K562 treated with DMSO at 1 percent for 12 hours (cell line): ENCODE results near the gene AGBL1. TPM values are rescaled to one million over a fixed set of nuclear protein-coding genes. Genes with fewer than 3 reads are reported as not detected.

Source experiments
- total RNA-seq: library from RNA; unstranded; fragments of 300-600 nt; gene quantifications from 2 replicates; pipeline ENCODE4 v1.2.3, GENCODE V29; 2022; ENCODE audit not compliant: insufficient read depth

AGBL1 gene
- total RNA-seq = not detected in 2 replicates

DNA sequence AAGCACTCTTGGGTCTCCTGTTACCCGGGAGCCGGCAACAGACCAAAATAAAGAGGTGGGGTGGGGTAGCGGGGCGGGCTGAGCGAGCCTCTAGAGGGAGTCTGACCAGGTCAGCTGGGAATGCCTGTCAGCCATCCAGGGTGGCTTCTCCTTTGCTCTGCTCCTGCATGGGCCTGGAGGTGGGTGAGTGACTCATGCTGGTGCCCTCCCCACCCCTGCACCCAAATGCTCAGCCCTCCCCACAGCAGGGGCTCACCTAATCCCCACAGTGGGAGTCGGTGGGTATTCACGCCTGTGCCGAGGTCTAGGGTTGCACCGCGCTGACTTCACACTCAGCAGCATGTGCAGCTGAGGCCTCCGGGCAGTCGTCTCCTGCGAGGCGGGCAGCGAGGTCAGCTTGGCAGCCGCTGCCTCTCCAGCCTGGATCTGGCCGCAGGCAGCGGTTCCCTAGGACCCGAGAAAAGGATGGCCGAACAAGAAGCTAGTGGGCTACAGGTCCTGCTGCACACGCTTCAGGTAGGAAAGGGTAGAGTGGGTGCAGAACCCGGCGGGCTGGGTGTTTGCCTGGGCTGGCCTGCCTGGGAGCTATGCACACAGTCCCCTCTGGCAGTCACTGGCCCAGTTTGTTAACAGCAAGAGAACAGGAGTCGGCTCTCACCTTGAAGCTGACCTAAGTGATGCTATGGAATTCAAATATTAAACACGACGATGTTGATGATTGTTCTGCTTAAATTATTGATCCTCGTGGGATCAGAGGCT, at the start of gene AGBL1:
TSS of gene AGBL1 (plus strand) at position 364 of the 759 bp plus-strand sequence.

